H1 (cell line): ENCODE results near the gene CELF4. TPM values are rescaled to one million over a fixed set of nuclear protein-coding genes. Genes with fewer than 3 reads are reported as not detected.

Experiments
- CTCF ChIA-PET: fragments of 300-600 bp; sonication (Branson Sonifier 250); formaldehyde crosslinking; loops from one replicate; lab custom pipeline; 2021; ENCODE audit not compliant: partially characterized antibody; lab: Charles Lee
- POLR2A ChIA-PET: fragments of 300-600 bp; sonication (Branson Sonifier 250); formaldehyde crosslinking; loops from one replicate; lab custom pipeline; 2021; ENCODE audit warnings: inconsistent platforms; ENCODE audit not compliant: partially characterized antibody; lab: Charles Lee
- DNase-seq, 2 experiments: peaks; one replicate each; pipeline versions ENCODE4 v3.0.0 to v3.0.0-alpha.2; 2010 to 2022; ENCODE audit warnings: low spot score in 2 of 2, low read depth in 1 of 2, mixed read lengths in 1 of 2
- FAIRE-seq: peaks from 2 replicates; lab custom pipeline; 2011; peaks lifted over from hg19 to GRCh38; lab: Jason Lieb, UNC
- H2AFZ ChIP-seq: 2 replicates; pipeline ENCODE4 v1.8.1; 2012; ENCODE audit warnings: low read length, inconsistent platforms
- H2AK5ac ChIP-seq: 2 replicates; pipeline ENCODE4 v1.6.1; 2013; ENCODE audit warnings: low read depth, low read length
- H2BK120ac ChIP-seq: replicated peaks from 2 replicates; pipeline ENCODE3; 2013; ENCODE audit warnings: low read depth, low read length, inconsistent platforms
- H2BK12ac ChIP-seq: 2 replicates; pipeline ENCODE4 v1.6.1; 2013; ENCODE audit warnings: low read depth, low read length
- H2BK15ac ChIP-seq: 2 replicates; pipeline ENCODE4 v1.6.1; 2013; ENCODE audit warnings: low read length
- H2BK20ac ChIP-seq: 2 replicates; pipeline ENCODE4 v1.6.1; 2013; ENCODE audit warnings: low read length
- H2BK5ac ChIP-seq: 2 replicates; pipeline ENCODE4 v1.6.1; 2013; ENCODE audit warnings: low read depth, low read length
- H3K14ac ChIP-seq: 2 replicates; pipeline ENCODE4 v1.6.1; 2013; ENCODE audit warnings: inconsistent platforms; ENCODE audit not compliant: insufficient read length
- H3K18ac ChIP-seq: 2 replicates; pipeline ENCODE4 v1.6.1; 2013; ENCODE audit warnings: low read length; ENCODE audit errors: extremely low read depth
- H3K23ac ChIP-seq: 2 replicates; pipeline ENCODE4 v1.6.1; 2013; ENCODE audit warnings: inconsistent platforms; ENCODE audit not compliant: insufficient read length
- H3K23me2 ChIP-seq: 2 replicates; pipeline ENCODE4 v1.6.1; 2013; ENCODE audit warnings: low read depth, low read length
- H3K27ac ChIP-seq: 2 replicates; pipeline ENCODE4 v1.6.1; 2011; ENCODE audit warnings: low read depth, low read length, inconsistent platforms
- H3K27me3 ChIP-seq, 4 experiments: replicated peaks in 1 of 4; 1 replicate in 1 of 4; 2 replicates in 3 of 4; pipeline versions ENCODE4 v1.6.1 to v1.8.1; 2011 to 2013; ENCODE audit warnings: low read length in 3 of 4, mild to moderate bottlenecking in 3 of 4, inconsistent platforms in 2 of 4, mixed read lengths in 2 of 4, moderate library complexity in 1 of 4; ENCODE audit not compliant: control insufficient read depth in 3 of 4, insufficient read depth in 3 of 4; ENCODE audit errors: extremely low read depth in 1 of 4
- H3K36me3 ChIP-seq, 4 experiments: 2 replicates each; pipeline versions ENCODE4 v1.6.1 to v1.8.1; 2011 to 2013; ENCODE audit warnings: mild to moderate bottlenecking in 4 of 4, low read length in 3 of 4, moderate library complexity in 2 of 4, control low read depth in 1 of 4, inconsistent platforms in 1 of 4; ENCODE audit not compliant: insufficient read depth in 4 of 4, control insufficient read depth in 2 of 4
- H3K4ac ChIP-seq: replicated peaks from 2 replicates; pipeline ENCODE3; 2013; ENCODE audit warnings: low read length, low read depth, mixed read lengths, inconsistent platforms; ENCODE audit not compliant: insufficient read length
- H3K4me1 ChIP-seq, 4 experiments: replicated peaks in 1 of 4; 1 replicate in 1 of 4; 2 replicates in 3 of 4; pipeline versions ENCODE4 v1.6.1 to v1.8.1; 2011 to 2013; ENCODE audit warnings: low read length in 3 of 4, inconsistent platforms in 2 of 4, mixed read lengths in 1 of 4; ENCODE audit not compliant: insufficient read depth in 4 of 4, control insufficient read depth in 3 of 4
- H3K4me2 ChIP-seq, 2 experiments: 2 replicates each; pipeline versions ENCODE4 v1.6.1 to v1.8.1; 2011 to 2013; ENCODE audit warnings: low read depth in 2 of 2, low read length in 2 of 2, control low read depth in 1 of 2, inconsistent platforms in 1 of 2, mild to moderate bottlenecking in 1 of 2; ENCODE audit not compliant: insufficient read depth in 1 of 2
- H3K4me3 ChIP-seq, 4 experiments: fragments of 200-600, 300-600 bp in 1 of 4; sonication (generic), shearing (Covaris generic), sonication (Bioruptor Twin) in 1 of 4; 2 replicates each; pipeline versions ENCODE4 v1.5.1 to v1.8.1; 2011 to 2016; ENCODE audit warnings: low read length in 4 of 4, low read depth in 3 of 4, control low read depth in 2 of 4, inconsistent platforms in 2 of 4, mild to moderate bottlenecking in 2 of 4, mixed read lengths in 1 of 4, moderate library complexity in 1 of 4; ENCODE audit not compliant: insufficient read depth in 2 of 4; ENCODE audit errors: extremely low read depth in 1 of 4
- H3K56ac ChIP-seq: replicated peaks from 2 replicates; pipeline ENCODE3; 2013; ENCODE audit warnings: low read depth, mild to moderate bottlenecking, mixed read lengths, low read length, inconsistent platforms; ENCODE audit not compliant: insufficient read length
- H3K79me1 ChIP-seq: 2 replicates; pipeline ENCODE4 v1.6.1; 2013; ENCODE audit warnings: low read depth, low read length, control low read depth
- H3K79me2 ChIP-seq, 2 experiments: 2 replicates each; pipeline versions ENCODE4 v1.6.1 to v1.8.1; 2012 to 2013; ENCODE audit warnings: low read length in 2 of 2, mild to moderate bottlenecking in 2 of 2, inconsistent platforms in 1 of 2; ENCODE audit not compliant: insufficient read depth in 2 of 2, control insufficient read depth in 1 of 2
- H3K9ac ChIP-seq, 4 experiments: replicated peaks in 1 of 4; 1 replicate in 1 of 4; 2 replicates in 3 of 4; pipeline versions ENCODE4 v1.6.1 to v1.8.1; 2011 to 2013; ENCODE audit warnings: low read depth in 3 of 4, low read length in 3 of 4, control low read depth in 2 of 4, mild to moderate bottlenecking in 2 of 4, moderate library complexity in 2 of 4, inconsistent platforms in 1 of 4; ENCODE audit errors: extremely low read depth in 1 of 4
- H3K9me3 ChIP-seq, 2 experiments: 2 replicates each; pipeline versions ENCODE4 v1.6.1 to v1.8.1; 2012 to 2013; ENCODE audit warnings: mild to moderate bottlenecking in 2 of 2, moderate library complexity in 2 of 2, control low read depth in 1 of 2, inconsistent platforms in 1 of 2, low read depth in 1 of 2, low read length in 1 of 2, mixed read lengths in 1 of 2; ENCODE audit not compliant: insufficient read depth in 2 of 2
- H4K20me1 ChIP-seq, 2 experiments: replicated peaks in 1 of 2; 2 replicates each; pipeline versions ENCODE3 to v1.8.1; 2011 to 2013; ENCODE audit warnings: inconsistent platforms in 2 of 2, low read length in 2 of 2, mild to moderate bottlenecking in 1 of 2; ENCODE audit not compliant: insufficient read depth in 2 of 2, control insufficient read depth in 1 of 2
- H4K5ac ChIP-seq: 2 replicates; pipeline ENCODE4 v1.6.1; 2013; ENCODE audit warnings: low read length, low read depth, mixed read lengths, inconsistent platforms; ENCODE audit not compliant: insufficient read length
- H4K8ac ChIP-seq: 2 replicates; pipeline ENCODE4 v1.8.0; 2013; ENCODE audit warnings: mild to moderate bottlenecking, moderate library complexity, low read length, inconsistent platforms; ENCODE audit not compliant: insufficient read depth; ENCODE audit errors: extremely low read depth
- H4K91ac ChIP-seq: replicated peaks from 2 replicates; pipeline ENCODE3; 2013; ENCODE audit warnings: low read length, mixed read lengths, inconsistent platforms; ENCODE audit not compliant: insufficient read length
- CBX5 ChIP-seq: fragments of 300-800, 300-1000 bp; sonication (generic); IDR thresholded peaks from 2 replicates; pipeline ENCODE4 v1.7.1; 2016; ENCODE audit warnings: antibody characterized with exemption, low read length, low read depth
- EP300 ChIP-seq, 2 experiments: IDR thresholded peaks; 1 replicate in 1 of 2; 2 replicates in 1 of 2; pipeline ENCODE4 v1.6.1; 2011 to 2012; ENCODE audit warnings: low read depth in 2 of 2, low read length in 2 of 2, mild to moderate bottlenecking in 2 of 2, borderline replicate concordance in 1 of 2, inconsistent platforms in 1 of 2, moderate library complexity in 1 of 2
- KDM5A ChIP-seq: fragments of 200-600 bp; IDR thresholded peaks from 2 replicates; pipeline ENCODE4 v1.7.1; 2012; ENCODE audit warnings: mild to moderate bottlenecking, low read length, inconsistent platforms, mixed read lengths
- NANOG ChIP-seq: IDR thresholded peaks from 2 replicates; pipeline ENCODE4 v1.6.1; 2011; ENCODE audit warnings: low read length, low read depth, mild to moderate bottlenecking, inconsistent platforms; ENCODE audit not compliant: insufficient read depth, poor library complexity, severe bottlenecking
- SP2 ChIP-seq: IDR thresholded peaks from 2 replicates; pipeline ENCODE4 v1.6.1; 2012; ENCODE audit warnings: mild to moderate bottlenecking, low read length, inconsistent platforms
- YY1 ChIP-seq: IDR thresholded peaks from 2 replicates; pipeline ENCODE4 v1.6.1; 2011; ENCODE audit warnings: low read depth, mild to moderate bottlenecking, low read length
- WGBS, 2 experiments: shearing (Covaris generic) in 1 of 2; methylation state at CpG; one replicate each; pipeline versions ENCODE4 v1.1.6 to v1.1.7; 2013 to 2015; ENCODE audit warnings: low lambda C conversion rate in 2 of 2, mixed read lengths in 2 of 2, inconsistent platforms in 1 of 2, low coverage in 1 of 2, missing lambda C conversion rate in 1 of 2; ENCODE audit not compliant: insufficient replicate concordance in 2 of 2, insufficient coverage in 1 of 2, insufficient read length in 1 of 2; ENCODE audit errors: extremely low coverage in 1 of 2, missing lambda C conversion rate in 1 of 2; 5-methylcytosine and 5-hydroxymethylcytosine counted together
- polyA plus RNA-seq, 7 experiments: library from polyadenylated mRNA; depleted of rRNA in 3 of 7; stranded (reverse) in 5 of 7; unstranded in 2 of 7; fragments of >200 nt in 5 of 7; fragments of 200-250 nt in 2 of 7; gene quantifications; 1 replicate in 5 of 7; 2 replicates in 1 of 7; 4 replicates in 1 of 7; pipeline versions ENCODE4 v1.2.1 to v1.2.3, GENCODE V29; 2011 to 2013; ENCODE audit warnings: missing spikeins in 2 of 7, mixed read lengths in 2 of 7
- total RNA-seq: library from RNA; stranded (reverse); fragmentation: NEBNext Ultra II Directional; extraction: Animal tissue kit (Norgen Biotek cat#: 25700); gene quantifications from 2 replicates; pipeline ENCODE4 v1.2.1, GENCODE V29; 2021
- TF ChIP-seq, protein P1 (sequence below): IDR thresholded peaks from 2 replicates; pipeline ENCODE4 v1.6.1; 2012; ENCODE audit warnings: low read length, inconsistent platforms
- TF ChIP-seq, protein P2 (sequence below): IDR thresholded peaks from 2 replicates; pipeline ENCODE4 v1.6.1; 2011; ENCODE audit warnings: low read length, improper control_type of control experiment
- TF ChIP-seq, protein P3 (sequence below): IDR thresholded peaks from 2 replicates; pipeline ENCODE4 v1.6.1; 2012; ENCODE audit warnings: inconsistent platforms

The CELF4 gene
- total and polyA plus RNA-seq, 2 of the 8 experiments (the other 6 are each of a cell fraction or from before 2014, with no cell fraction given), result 1.6 to 3.4 TPM

DNA sequence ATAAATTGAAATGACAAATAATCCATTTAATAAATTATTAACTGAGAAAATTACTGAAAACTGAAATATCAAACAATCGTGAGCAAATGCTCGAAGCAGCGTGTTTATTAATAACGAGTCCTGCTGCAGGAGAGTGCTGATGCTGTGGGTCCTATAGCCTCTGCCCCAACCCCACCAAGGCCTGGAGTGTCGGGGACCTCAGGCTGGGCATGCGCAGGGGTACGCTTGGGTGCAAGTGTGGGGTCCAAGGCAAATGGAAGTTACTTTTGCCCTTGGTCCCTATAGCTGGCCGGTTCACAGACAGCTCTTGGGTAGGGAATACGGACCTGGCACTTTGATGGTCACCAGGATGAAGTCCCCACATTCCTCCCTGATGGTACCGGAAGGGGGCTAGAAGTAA, 43.3 kb upstream of the CELF4 start:
- no peak overlapping the region for H3K4me2 ChIP-seq
- no peak overlapping the region for H3K4me3 ChIP-seq
- H4K5ac ChIP-seq, result no peak overlapping the region
- H2BK120ac ChIP-seq, result no peak overlapping the region
- H4K8ac ChIP-seq, result no peak overlapping the region
- peaks cover 0 to 2% (median 0%) of the 10 kb centered on the region in 4 experiments; a peak in 2 of 7 replicates for H3K27me3 ChIP-seq
- H3K9me3 ChIP-seq, result no peaks in the 10 kb centered on the region
- no peak overlapping the region for H2BK12ac ChIP-seq
- TF ChIP-seq, protein P1, sequence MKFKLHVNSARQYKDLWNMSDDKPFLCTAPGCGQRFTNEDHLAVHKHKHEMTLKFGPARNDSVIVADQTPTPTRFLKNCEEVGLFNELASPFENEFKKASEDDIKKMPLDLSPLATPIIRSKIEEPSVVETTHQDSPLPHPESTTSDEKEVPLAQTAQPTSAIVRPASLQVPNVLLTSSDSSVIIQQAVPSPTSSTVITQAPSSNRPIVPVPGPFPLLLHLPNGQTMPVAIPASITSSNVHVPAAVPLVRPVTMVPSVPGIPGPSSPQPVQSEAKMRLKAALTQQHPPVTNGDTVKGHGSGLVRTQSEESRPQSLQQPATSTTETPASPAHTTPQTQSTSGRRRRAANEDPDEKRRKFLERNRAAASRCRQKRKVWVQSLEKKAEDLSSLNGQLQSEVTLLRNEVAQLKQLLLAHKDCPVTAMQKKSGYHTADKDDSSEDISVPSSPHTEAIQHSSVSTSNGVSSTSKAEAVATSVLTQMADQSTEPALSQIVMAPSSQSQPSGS, result no peak
- TF ChIP-seq YY1, result no peak
- no peak for TF ChIP-seq CBX5
- TF ChIP-seq, protein P2, sequence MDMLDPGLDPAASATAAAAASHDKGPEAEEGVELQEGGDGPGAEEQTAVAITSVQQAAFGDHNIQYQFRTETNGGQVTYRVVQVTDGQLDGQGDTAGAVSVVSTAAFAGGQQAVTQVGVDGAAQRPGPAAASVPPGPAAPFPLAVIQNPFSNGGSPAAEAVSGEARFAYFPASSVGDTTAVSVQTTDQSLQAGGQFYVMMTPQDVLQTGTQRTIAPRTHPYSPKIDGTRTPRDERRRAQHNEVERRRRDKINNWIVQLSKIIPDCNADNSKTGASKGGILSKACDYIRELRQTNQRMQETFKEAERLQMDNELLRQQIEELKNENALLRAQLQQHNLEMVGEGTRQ, result no peak
- no peak for TF ChIP-seq EP300 (IDR thresholded peaks at IDR 0.05; ENCODE audit: borderline replicate concordance in 1 of 2, low read depth in 2 of 2, low read length in 2 of 2)
- no peak for TF ChIP-seq NANOG
- TF ChIP-seq KDM5A, result no peak
- TF ChIP-seq SP2, result no peak
- TF ChIP-seq, protein P3, sequence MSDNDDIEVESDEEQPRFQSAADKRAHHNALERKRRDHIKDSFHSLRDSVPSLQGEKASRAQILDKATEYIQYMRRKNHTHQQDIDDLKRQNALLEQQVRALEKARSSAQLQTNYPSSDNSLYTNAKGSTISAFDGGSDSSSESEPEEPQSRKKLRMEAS, result no peak
- TF ChIP-seq, all 59 proteins: peak for 0
- H2BK5ac ChIP-seq, result no peak overlapping the region
- H3K79me1 ChIP-seq, result no peaks in the 10 kb centered on the region
- POLR2A ChIA-PET, result no interaction called here
- H3K23ac ChIP-seq, result no peak overlapping the region
- CTCF ChIA-PET, result no interaction called here
- FAIRE-seq, result no peak
- H3K18ac ChIP-seq, result no peak overlapping the region
- H3K27ac ChIP-seq, result no peak overlapping the region
- no peaks in the 10 kb centered on the region for H3K23me2 ChIP-seq
- no peaks in the 10 kb centered on the region for H3K79me2 ChIP-seq
- peaks cover 0 to 2% of the 10 kb centered on the region in 2 experiments for H4K20me1 ChIP-seq
- no peak overlapping the region for H2AK5ac ChIP-seq
- H3K4me1 ChIP-seq, result no peaks in the 10 kb centered on the region; a peak in 1 of 7 replicates
- peak overlapping the region; percentile 19 for H3K56ac ChIP-seq
- no peak overlapping the region for H2BK15ac ChIP-seq
- no peak overlapping the region for H2AFZ ChIP-seq
- WGBS, 2 experiments, result 95% methylated on average over 10 of the region's 10 CpGs; no CpG with 5 or more reads in 1 of the 2 experiments
- no peak overlapping the region for H4K91ac ChIP-seq
- no peak overlapping the region for H3K14ac ChIP-seq
- H3K9ac ChIP-seq, result no peak overlapping the region
- H2BK20ac ChIP-seq, result no peak overlapping the region
- H3K36me3 ChIP-seq, result no peaks in the 10 kb centered on the region
- DNase-seq, result peak in 1 of 2 experiments; percentile 6
- no peak overlapping the region for H3K4ac ChIP-seq
